ENCODE results near the gene DOK5.

The DOK5 gene

GRCh38 chr20:54550776-54551396 lies 75.5 kb downstream of the DOK5 start:
- H4K20me1 ChIP-seq (ENCODE audit: control insufficient read depth, insufficient read depth, low read depth, low read length) = no peaks in the 10 kb centered on the region
- no peaks in the 10 kb centered on the region for H3K27me3 ChIP-seq (ENCODE audit: control insufficient read depth, low read length)
- TF ChIP-seq CTCF (IDR thresholded peaks at IDR 0.05; ENCODE audit: low read depth, low read length, poor library complexity, severe bottlenecking) (no peak), EZH2phosphoT487 (IDR thresholded peaks at IDR 0.05; ENCODE audit: borderline replicate concordance, low read length) (no peak)
- H3K9me2 ChIP-seq (replicated peaks; ENCODE audit: control insufficient read depth, low read length) = no peaks in the 10 kb centered on the region
- no peak overlapping the region for H3K4me2 ChIP-seq (ENCODE audit: low read length)
- no peaks in the 10 kb centered on the region for H3K9me3 ChIP-seq (ENCODE audit: control insufficient read depth, insufficient read depth, low read length)
- H3F3A ChIP-seq (ENCODE audit: control insufficient read depth, insufficient read depth) = no peaks in the 10 kb centered on the region
- no peak overlapping the region for H3K27ac ChIP-seq (ENCODE audit: low read depth, low read length)
- no peaks in the 10 kb centered on the region for H3K36me3 ChIP-seq (ENCODE audit: control insufficient read depth, low read length)
- H3K4me1 ChIP-seq (ENCODE audit: control insufficient read depth, low read length) = no peaks in the 10 kb centered on the region
- no peaks in the 10 kb centered on the region for H3K79me2 ChIP-seq (ENCODE audit: control insufficient read depth, low read length)
- no peak overlapping the region for H3K4me3 ChIP-seq (ENCODE audit: low read length)

- Histone ChIP-seq H3K9me2 (replicated peaks; ENCODE audit: control insufficient read depth, low read length) (no peaks in the 10 kb centered on the region), H3K27ac (ENCODE audit: low read depth, low read length) (no peak overlapping the region), H3K36me3 (ENCODE audit: control insufficient read depth, low read length) (no peaks in the 10 kb centered on the region), H3K4me2 (ENCODE audit: low read length) (no peak overlapping the region), H3K27me3 (ENCODE audit: control insufficient read depth, low read length) (no peaks in the 10 kb centered on the region), H3K4me3 (ENCODE audit: low read length) (no peak overlapping the region), H4K20me1 (ENCODE audit: control insufficient read depth, insufficient read depth, low read depth, low read length) (no peaks in the 10 kb centered on the region), H3K79me2 (ENCODE audit: control insufficient read depth, low read length) (no peaks in the 10 kb centered on the region), H3K4me1 (ENCODE audit: control insufficient read depth, low read length) (no peaks in the 10 kb centered on the region), H3K9me3 (ENCODE audit: control insufficient read depth, insufficient read depth, low read length) (no peaks in the 10 kb centered on the region), H3F3A (ENCODE audit: control insufficient read depth, insufficient read depth) (no peaks in the 10 kb centered on the region)
- TF ChIP-seq EZH2phosphoT487 (IDR thresholded peaks at IDR 0.05; ENCODE audit: borderline replicate concordance, low read length) = no peak
- TF ChIP-seq CTCF (IDR thresholded peaks at IDR 0.05; ENCODE audit: low read depth, low read length, poor library complexity, severe bottlenecking) = no peak
Observed at GRCh38 chr20:54554006-54554405, 78.6 kb downstream of the DOK5 start.

- TF ChIP-seq CTCF (IDR thresholded peaks at IDR 0.05; ENCODE audit: low read depth, low read length, poor library complexity, severe bottlenecking) (no peak), EZH2phosphoT487 (IDR thresholded peaks at IDR 0.05; ENCODE audit: borderline replicate concordance, low read length) (no peak)
- Histone ChIP-seq H4K20me1 (ENCODE audit: control insufficient read depth, insufficient read depth, low read depth, low read length) (no peaks in the 10 kb centered on the region), H3K27me3 (ENCODE audit: control insufficient read depth, low read length) (no peaks in the 10 kb centered on the region), H3K4me3 (ENCODE audit: low read length) (no peak overlapping the region), H3K36me3 (ENCODE audit: control insufficient read depth, low read length) (no peaks in the 10 kb centered on the region), H3K79me2 (ENCODE audit: control insufficient read depth, low read length) (no peaks in the 10 kb centered on the region), H3K4me2 (ENCODE audit: low read length) (no peak overlapping the region), H3K4me1 (ENCODE audit: control insufficient read depth, low read length) (no peaks in the 10 kb centered on the region), H3K9me3 (ENCODE audit: control insufficient read depth, insufficient read depth, low read length) (no peaks in the 10 kb centered on the region), H3K9me2 (replicated peaks; ENCODE audit: control insufficient read depth, low read length) (no peaks in the 10 kb centered on the region), H3F3A (ENCODE audit: control insufficient read depth, insufficient read depth) (no peaks in the 10 kb centered on the region), H3K27ac (ENCODE audit: low read depth, low read length) (no peak overlapping the region)
Observed at GRCh38 chr20:54555150-54555549, 79.8 kb downstream of the DOK5 start.

Data from DOHH2 (cell line).